ENCODE results near the gene MAB21L4.

MAB21L4 gene

GRCh38 chr2:240894006-240894405 lies 1.9 kb downstream of the MAB21L4 start:
- no peak for TF ChIP-seq CTCF (IDR thresholded peaks at IDR 0.05; ENCODE audit: low read depth, low read length)
- no peak for DNase-seq (ENCODE audit: extremely low read depth, low read depth)

- no peak for DNase-seq (ENCODE audit: extremely low read depth, low read depth)
Observed at GRCh38 chr2:240893363-240893844, 2.6 kb downstream of the MAB21L4 start.

GRCh38 chr2:240892925-240893324 lies 3.0 kb downstream of the MAB21L4 start:
- no peak for DNase-seq (ENCODE audit: extremely low read depth, low read depth)
- TF ChIP-seq CTCF (IDR thresholded peaks at IDR 0.05; ENCODE audit: low read depth, low read length) = no peak

More at GRCh38 chr2:240893363-240893844, 2.6 kb downstream of the MAB21L4 start:
- no peak for TF ChIP-seq CTCF (IDR thresholded peaks at IDR 0.05; ENCODE audit: low read depth, low read length)

GRCh38 chr2:240892356-240892755 lies 3.6 kb downstream of the MAB21L4 start:
- DNase-seq (ENCODE audit: extremely low read depth, low read depth) = no peak
- no peak for TF ChIP-seq CTCF (IDR thresholded peaks at IDR 0.05; ENCODE audit: low read depth, low read length)

- no peak for DNase-seq (ENCODE audit: extremely low read depth, low read depth)
- no peak for TF ChIP-seq CTCF (IDR thresholded peaks at IDR 0.05; ENCODE audit: low read depth, low read length)
Observed at GRCh38 chr2:240891492-240892340, 4.2 kb downstream of the MAB21L4 start.

GRCh38 chr2:240890691-240891090 lies 5.3 kb downstream of the MAB21L4 start:
- DNase-seq (ENCODE audit: extremely low read depth, low read depth) = no peak
- TF ChIP-seq CTCF (IDR thresholded peaks at IDR 0.05; ENCODE audit: low read depth, low read length) = no peak
